GM18505 (cell line): ENCODE data around the gene DLG2.

Source experiments
- ATAC-seq: cut with Tn5 transposase; IDR thresholded peaks from one replicate; pipeline ENCODE4 v1.9.1; 2021; ENCODE audit not compliant: unreplicated experiment
- POLR2A ChIP-seq: IDR thresholded peaks from 4 replicates; pipeline ENCODE4 v1.6.1; 2011; ENCODE audit warnings: borderline replicate concordance; ENCODE audit not compliant: insufficient read depth, insufficient read length; ENCODE audit errors: extremely low read depth

Gene DLG2

DNA sequence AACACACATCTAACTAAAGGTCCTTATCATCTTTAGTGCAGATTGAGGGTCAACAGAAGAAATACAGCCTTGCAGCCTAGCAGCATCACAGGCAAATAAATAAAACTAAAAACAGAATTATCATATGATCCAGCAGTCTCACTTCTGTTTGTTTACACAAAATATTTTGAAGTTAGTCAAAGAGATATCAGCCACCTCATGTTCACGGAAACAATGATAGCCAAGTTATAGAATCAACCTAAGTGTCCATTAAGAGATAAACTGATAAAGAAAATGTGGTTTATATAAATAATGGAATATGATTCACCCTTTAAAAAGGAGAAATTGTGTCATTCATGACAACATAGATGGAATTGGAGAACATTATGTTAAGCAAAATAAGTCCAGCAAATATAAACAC lies 1602.9 kb downstream of the DLG2 start:
- no peak for TF ChIP-seq POLR2A
- ATAC-seq = no peak

DNA sequence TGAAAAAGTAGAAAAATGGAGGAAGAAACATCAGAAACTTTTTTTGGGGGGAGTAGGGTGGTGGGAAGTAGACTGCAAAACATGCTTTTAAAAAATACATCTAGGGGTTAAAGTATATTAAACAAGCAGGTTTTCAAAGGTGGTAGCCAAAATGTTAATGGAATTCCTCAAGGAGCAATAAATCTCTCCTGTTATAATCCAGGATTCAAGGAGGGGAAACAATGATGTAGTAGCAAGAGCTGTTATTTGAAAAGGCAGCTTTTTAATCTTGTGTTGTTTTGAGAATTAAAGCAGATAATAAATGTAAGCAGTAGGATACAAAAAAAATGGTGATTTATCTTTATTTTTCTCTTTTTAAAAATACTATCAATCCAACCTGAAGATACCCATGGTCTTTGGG lies 1604.4 kb downstream of the DLG2 start:
- TF ChIP-seq POLR2A = no peak
- no peak for ATAC-seq

DNA sequence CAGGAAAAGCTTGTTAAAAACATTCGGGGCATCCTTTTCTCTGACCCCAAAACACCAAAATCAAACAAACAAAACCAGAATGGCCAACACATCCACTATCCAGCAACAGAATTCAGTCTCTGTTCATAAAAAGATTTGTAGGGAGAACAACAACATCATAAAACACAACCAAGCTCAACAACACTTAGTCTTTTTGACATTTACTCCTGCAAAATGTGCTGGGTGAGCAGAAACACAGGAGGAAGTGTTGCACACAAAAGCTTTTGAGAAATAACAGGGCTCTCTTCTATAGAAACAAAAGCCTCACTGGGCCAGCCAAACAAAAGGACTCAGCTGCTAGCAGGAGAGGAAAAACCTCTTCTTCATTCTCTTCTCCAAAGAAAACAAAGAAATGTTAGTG lies 1604.9 kb downstream of the DLG2 start:
- no peak for ATAC-seq
- no peak for TF ChIP-seq POLR2A

DNA sequence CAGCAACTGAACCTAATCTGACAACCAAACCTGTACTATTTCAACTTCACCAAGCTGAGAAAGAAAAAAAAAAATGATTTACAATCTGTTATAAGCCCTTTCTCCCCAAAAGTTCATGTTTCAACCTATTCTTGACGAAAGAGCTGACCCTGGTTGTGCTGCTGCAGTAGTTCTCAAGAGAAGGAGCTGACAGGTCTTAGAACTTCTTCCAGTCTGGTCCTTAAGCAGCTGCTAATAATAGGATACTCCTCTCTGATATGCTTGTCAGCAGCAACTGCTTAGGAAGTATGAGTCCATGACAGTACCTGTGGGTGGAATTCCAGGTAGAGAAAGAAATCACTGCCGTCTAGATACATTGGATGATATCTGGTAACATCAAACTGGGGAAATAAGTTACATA lies 1605.9 kb downstream of the DLG2 start:
- TF ChIP-seq POLR2A = no peak
- no peak for ATAC-seq

GRCh38 chr11:84019571-84020194 lies 1607.5 kb downstream of the DLG2 start:
- no peak for ATAC-seq
- TF ChIP-seq POLR2A = no peak

- TF ChIP-seq POLR2A = no peak
Measured at GRCh38 chr11:84014539-84014938, 1612.6 kb downstream of the DLG2 start.

GRCh38 chr11:84012171-84012826 lies 1614.8 kb downstream of the DLG2 start:
- no peak for ATAC-seq

More at GRCh38 chr11:84014539-84014938, 1612.6 kb downstream of the DLG2 start:
- ATAC-seq = no peak

GRCh38 chr11:84003181-84003580 lies 1624.0 kb downstream of the DLG2 start:
- ATAC-seq = no peak
- no peak for TF ChIP-seq POLR2A

More at GRCh38 chr11:84012171-84012826, 1614.8 kb downstream of the DLG2 start:
- TF ChIP-seq POLR2A = no peak

DNA sequence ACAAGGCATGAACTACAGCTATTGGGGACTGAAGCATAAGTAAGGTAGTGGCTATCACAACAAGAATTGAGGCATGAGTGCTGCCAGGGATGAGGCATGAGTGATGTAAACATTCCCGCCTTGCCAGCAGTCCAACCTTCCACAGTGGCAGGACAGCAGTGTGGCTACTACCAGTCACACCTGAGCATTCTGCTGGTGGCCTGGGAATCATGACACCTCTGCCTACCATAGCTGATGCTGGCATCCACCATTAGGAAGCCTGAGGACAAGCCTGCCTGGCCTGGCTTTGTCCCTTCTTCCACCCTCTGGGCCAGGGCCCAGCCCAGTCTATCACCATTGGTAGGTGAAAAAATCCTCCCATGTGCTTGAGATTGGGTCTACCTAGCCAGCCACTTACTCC lies 1628.2 kb downstream of the DLG2 start:
- no peak for TF ChIP-seq POLR2A
- no peak for ATAC-seq

GRCh38 chr11:83990160-83990733 lies 1636.9 kb downstream of the DLG2 start:
- no peak for TF ChIP-seq POLR2A
- ATAC-seq = no peak

- TF ChIP-seq POLR2A = no peak
Measured at GRCh38 chr11:83982825-83983224, 1644.3 kb downstream of the DLG2 start.

DNA sequence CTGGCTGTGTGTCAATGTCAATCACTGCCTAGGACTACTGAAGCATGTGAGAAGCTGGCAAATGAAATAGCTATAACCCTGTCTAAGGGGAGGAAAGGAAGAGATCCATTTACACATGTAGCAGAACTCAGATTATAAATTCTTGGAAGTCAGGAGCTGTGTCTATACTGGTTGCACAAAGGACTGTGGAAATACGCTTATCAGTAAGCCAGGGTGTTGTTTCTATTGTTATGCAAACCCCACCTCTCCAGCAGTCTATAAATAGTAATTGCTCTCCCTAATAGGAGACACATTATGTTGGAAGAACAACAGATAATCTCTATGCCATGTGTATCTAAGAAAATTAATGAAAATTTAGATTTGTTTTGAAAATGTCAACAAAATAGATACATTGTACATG lies 1647.6 kb downstream of the DLG2 start:
- ATAC-seq = no peak
- no peak for TF ChIP-seq POLR2A

More at GRCh38 chr11:83982825-83983224, 1644.3 kb downstream of the DLG2 start:
- no peak for ATAC-seq

DNA sequence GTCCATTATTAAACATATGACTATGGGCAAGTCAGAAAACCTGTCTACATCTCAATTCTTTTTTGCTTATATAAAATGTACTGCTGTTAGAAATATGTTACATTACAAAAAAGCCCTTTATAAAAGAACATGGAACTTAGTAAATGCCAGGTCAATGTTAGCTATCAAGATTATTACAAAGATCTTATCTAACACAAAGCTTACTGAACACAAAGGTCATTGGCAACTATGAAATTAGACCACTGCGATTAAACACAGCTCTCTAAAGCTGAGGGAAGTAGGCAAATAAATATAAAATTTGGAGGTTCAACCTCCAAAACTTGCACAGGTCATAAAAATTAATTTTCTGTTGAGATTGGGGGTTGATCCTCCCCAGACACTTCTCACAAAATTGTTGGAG lies 1648.2 kb downstream of the DLG2 start:
- TF ChIP-seq POLR2A = no peak
- ATAC-seq = no peak

GRCh38 chr11:83976086-83976485 lies 1651.1 kb downstream of the DLG2 start:
- no peak for ATAC-seq
- TF ChIP-seq POLR2A = no peak
